ENCODE data around the gene RAP1A. TPM values are rescaled to one million over a fixed set of nuclear protein-coding genes. Genes with fewer than 3 reads are reported as not detected.

RAP1A gene
- total RNA-seq, 1 experiment from 2014 or later, result 26.7 TPM

GRCh38 chr1:111723871-111724270, 104.3 kb downstream of the RAP1A start:
- no peaks in the 10 kb centered on the region for H3K9me3 ChIP-seq (ENCODE audit: control insufficient read depth, low read depth, low read length)
- H3K27me3 Mint-ChIP-seq (ENCODE audit: low read depth), result peaks cover 1% of the 10 kb centered on the region; the same call in 1 of the 2 replicates
- H3K27ac ChIP-seq (ENCODE audit: insufficient read length, low read depth, low read length), result no peak overlapping the region
- no peak overlapping the region for H2AFZ ChIP-seq (ENCODE audit: low read length)
- no peak overlapping the region for H4K5ac ChIP-seq (ENCODE audit: insufficient read length, low read depth, low read length)
- no peak overlapping the region for H3K4me2 ChIP-seq (ENCODE audit: insufficient read depth, insufficient read length, low read length)
- no peak overlapping the region for H2BK120ac ChIP-seq (ENCODE audit: low read depth, low read length, poor library complexity, severe bottlenecking)
- no CpG with 5 or more reads among the region's 1 CpG for WGBS (ENCODE audit: extremely low coverage, insufficient read length, low lambda C conversion rate)
- H3K4me1 Mint-ChIP-seq, result peaks cover 42% of the 10 kb centered on the region in 2 experiments
- no peak overlapping the region for H3K4ac ChIP-seq (ENCODE audit: low read depth, low read length)
- H3K79me2 ChIP-seq (ENCODE audit: insufficient read depth, low read length), result no peaks in the 10 kb centered on the region
- no peak for DNase-seq
- H2BK5ac ChIP-seq (ENCODE audit: insufficient read length, low read length), result no peak overlapping the region
- no peak overlapping the region for H2BK15ac ChIP-seq (ENCODE audit: low read depth, low read length)
- H3K23me2 ChIP-seq (ENCODE audit: insufficient read length, low read depth, low read length, poor library complexity, severe bottlenecking), result no peaks in the 10 kb centered on the region
- H3K14ac ChIP-seq (ENCODE audit: insufficient read depth, low read length), result no peak overlapping the region
- no peak overlapping the region for H3T11ph ChIP-seq (ENCODE audit: low read length)
- no peak overlapping the region for H2BK20ac ChIP-seq (ENCODE audit: low read depth, low read length, poor library complexity, severe bottlenecking)
- peaks cover 2 to 4% (median 3%) of the 10 kb centered on the region in 3 experiments; a peak in 4 of 7 replicates for H3K36me3 Mint-ChIP-seq (ENCODE audit: insufficient read depth in 1 of 3, low read depth in 3 of 3)
- H3K9ac ChIP-seq (ENCODE audit: extremely low read depth, insufficient read length, low read length), result no peak overlapping the region
- peaks cover 2% of the 10 kb centered on the region for H4K20me1 ChIP-seq (ENCODE audit: control insufficient read depth, insufficient read depth, insufficient read length)
- H3K56ac ChIP-seq (ENCODE audit: insufficient read length, low read depth, low read length), result no peak overlapping the region
- H3K4me1 ChIP-seq (ENCODE audit: insufficient read depth, low read length), result peaks cover 15% of the 10 kb centered on the region; the same call in 1 of the 2 replicates
- no peaks in the 10 kb centered on the region; a peak in 1 of 5 replicates for H3K9me3 Mint-ChIP-seq
- H3K79me1 ChIP-seq (ENCODE audit: insufficient read depth, low read depth, low read length, poor library complexity, severe bottlenecking), result no peaks in the 10 kb centered on the region
- H3K27ac Mint-ChIP-seq, result no peak overlapping the region
- H4K8ac ChIP-seq (replicated peaks; ENCODE audit: insufficient read length, low read depth, low read length), result no peak overlapping the region
- H2BK12ac ChIP-seq (ENCODE audit: insufficient read length, low read depth, low read length), result no peak overlapping the region
- no peak overlapping the region for H3K23ac ChIP-seq (ENCODE audit: insufficient read length, low read depth, low read length)
- H3K18ac ChIP-seq (ENCODE audit: insufficient read length, low read depth, low read length), result no peak overlapping the region
- no peak overlapping the region for H2AK5ac ChIP-seq (ENCODE audit: insufficient read length, low read length)
- H4K91ac ChIP-seq (ENCODE audit: insufficient read length, low read depth, low read length), result no peak overlapping the region
- TF ChIP-seq CTCF (conservative IDR thresholded peaks at IDR 0.05), result no peak
- no peaks in the 10 kb centered on the region for H3K27me3 ChIP-seq (ENCODE audit: insufficient read depth, low read length)
- H3K4me3 Mint-ChIP-seq, result no peak overlapping the region
